HepG2 (cell line): ENCODE results near the gene PLXNA4.

Experiments used
- ELF4 ChIP-seq: sonication (generic); formaldehyde crosslinking; IDR thresholded peaks from 2 replicates; pipeline ENCODE4 v1.5.0; 2020; ENCODE audit warnings: missing genetic modification reagents, mild to moderate bottlenecking, moderate library complexity, borderline replicate concordance
- XBP1 ChIP-seq: sonication (generic); formaldehyde crosslinking; IDR thresholded peaks from 2 replicates; pipeline ENCODE4 v1.5.0; 2020; ENCODE audit warnings: missing genetic modification reagents
- ZNF24 ChIP-seq: fragments of 450-650 bp; IDR thresholded peaks from 2 replicates; pipeline ENCODE4 v1.6.1; 2017; ENCODE audit warnings: antibody characterized with exemption, mild to moderate bottlenecking
- TF ChIP-seq, protein P1 (sequence below): sonication (generic); formaldehyde crosslinking; IDR thresholded peaks from 2 replicates; pipeline ENCODE4 v1.5.0; 2020; ENCODE audit warnings: mild to moderate bottlenecking, missing genetic modification reagents, moderate library complexity

DNA sequence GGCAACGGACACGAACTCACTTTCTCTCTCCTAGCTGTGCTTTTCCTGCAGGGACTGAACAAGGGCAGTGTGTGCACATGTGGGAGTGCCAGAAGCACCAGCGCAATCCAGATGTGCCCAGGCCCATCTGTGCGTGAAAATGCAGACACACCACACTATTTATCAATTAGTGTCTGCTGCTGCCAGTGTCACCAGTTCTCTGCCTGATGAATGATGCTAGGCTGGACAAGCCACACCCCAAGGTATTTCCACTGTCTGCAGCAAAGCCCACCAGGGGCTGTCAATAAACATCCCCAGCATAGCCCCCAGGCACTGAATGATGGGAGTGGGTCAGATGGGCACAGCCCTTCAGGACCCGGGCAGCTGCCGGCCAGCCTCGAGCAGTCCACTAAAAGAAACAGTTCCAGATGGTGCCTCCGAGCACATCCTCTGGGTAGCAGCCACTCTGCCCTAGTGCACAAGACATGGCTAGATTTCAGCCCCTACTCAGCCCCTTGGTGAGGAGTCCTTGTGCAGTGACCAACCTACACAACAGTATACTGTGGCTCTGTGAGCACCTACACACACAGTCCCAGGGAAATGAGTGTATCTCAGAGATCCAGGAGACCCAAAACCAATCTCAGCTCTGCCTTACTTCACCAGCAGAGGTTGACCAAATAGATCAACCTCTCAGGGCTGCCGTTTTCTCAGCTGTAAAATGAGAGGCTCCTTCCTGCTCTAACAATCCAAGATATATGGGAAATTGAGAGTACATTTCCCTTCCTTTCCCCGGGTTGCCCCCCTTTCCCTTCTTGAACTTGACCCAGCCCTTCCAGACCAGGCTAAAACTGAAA, 314.7 kb downstream of the PLXNA4 start:
- TF ChIP-seq, protein P1, sequence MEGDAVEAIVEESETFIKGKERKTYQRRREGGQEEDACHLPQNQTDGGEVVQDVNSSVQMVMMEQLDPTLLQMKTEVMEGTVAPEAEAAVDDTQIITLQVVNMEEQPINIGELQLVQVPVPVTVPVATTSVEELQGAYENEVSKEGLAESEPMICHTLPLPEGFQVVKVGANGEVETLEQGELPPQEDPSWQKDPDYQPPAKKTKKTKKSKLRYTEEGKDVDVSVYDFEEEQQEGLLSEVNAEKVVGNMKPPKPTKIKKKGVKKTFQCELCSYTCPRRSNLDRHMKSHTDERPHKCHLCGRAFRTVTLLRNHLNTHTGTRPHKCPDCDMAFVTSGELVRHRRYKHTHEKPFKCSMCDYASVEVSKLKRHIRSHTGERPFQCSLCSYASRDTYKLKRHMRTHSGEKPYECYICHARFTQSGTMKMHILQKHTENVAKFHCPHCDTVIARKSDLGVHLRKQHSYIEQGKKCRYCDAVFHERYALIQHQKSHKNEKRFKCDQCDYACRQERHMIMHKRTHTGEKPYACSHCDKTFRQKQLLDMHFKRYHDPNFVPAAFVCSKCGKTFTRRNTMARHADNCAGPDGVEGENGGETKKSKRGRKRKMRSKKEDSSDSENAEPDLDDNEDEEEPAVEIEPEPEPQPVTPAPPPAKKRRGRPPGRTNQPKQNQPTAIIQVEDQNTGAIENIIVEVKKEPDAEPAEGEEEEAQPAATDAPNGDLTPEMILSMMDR = no peak
- no peak for TF ChIP-seq XBP1 (CRISPR knock-in tag)
- no peak for TF ChIP-seq ELF4 (CRISPR knock-in tag)
- TF ChIP-seq ZNF24 = no peak
